Caco-2 (cell line): ENCODE data around the gene CEP120. TPM values are rescaled to one million over a fixed set of nuclear protein-coding genes. Genes with fewer than 3 reads are reported as not detected.

ENCODE experiments used
- BruUV-seq: library from RNA; stranded (reverse); fragments of 400-500 nt; replicated peaks from 2 replicates; lab custom pipeline; 2021; lab: Mats Ljungman, UMichigan
- CTCF ChIA-PET: fragments of 300-600 bp; sonication (Branson Sonifier 250); formaldehyde crosslinking; loops from one replicate; lab custom pipeline; 2022; ENCODE audit warnings: antibody characterized with exemption; lab: Charles Lee
- POLR2A ChIA-PET: fragments of 300-600 bp; sonication (Branson Sonifier 250); formaldehyde crosslinking; loops from one replicate; lab custom pipeline; 2022; ENCODE audit warnings: antibody characterized with exemption; lab: Charles Lee
- DNase-seq, 2 experiments: peaks; one replicate each; pipeline versions ENCODE4 v3.0.0 to v3.0.0-alpha.2; 2020 to 2022
- H3K27me3 ChIP-seq: replicated peaks from 2 replicates; pipeline ENCODE4 v1.6.0; 2011; ENCODE audit warnings: low read length; ENCODE audit not compliant: control insufficient read depth, insufficient read depth
- H3K36me3 ChIP-seq: 2 replicates; pipeline ENCODE4 v1.5.1; 2011; ENCODE audit warnings: low read length; ENCODE audit not compliant: control insufficient read depth, insufficient read depth
- H3K4me1 ChIP-seq: fragments of 250-450 bp; sonication (Bioruptor Pico); 2 replicates; pipeline ENCODE4 v1.5.1; 2020; ENCODE audit warnings: mild to moderate bottlenecking
- H3K4me3 ChIP-seq: 2 replicates; pipeline ENCODE4 v1.5.1; 2011; ENCODE audit warnings: low read depth, mild to moderate bottlenecking, control low read depth, low read length
- H3K9me3 ChIP-seq: fragments of 250-450 bp; sonication (Bioruptor Pico); 2 replicates; pipeline ENCODE4 v1.5.1; 2020; ENCODE audit warnings: mild to moderate bottlenecking, moderate library complexity
- H3K27ac Mint-ChIP-seq: one replicate; pipeline ENCODE4 v1.8.0; 2022; ENCODE audit warnings: mixed read lengths; ENCODE audit not compliant: unreplicated experiment
- H3K27me3 Mint-ChIP-seq: one replicate; pipeline ENCODE4 v1.8.0; 2022; ENCODE audit warnings: mixed read lengths; ENCODE audit not compliant: insufficient read depth, unreplicated experiment
- H3K36me3 Mint-ChIP-seq: one replicate; pipeline ENCODE4 v1.8.0; 2022; ENCODE audit warnings: mild to moderate bottlenecking, mixed read lengths; ENCODE audit not compliant: insufficient read depth, unreplicated experiment
- H3K4me1 Mint-ChIP-seq: one replicate; pipeline ENCODE4 v1.8.0; 2022; ENCODE audit warnings: low read depth, mixed read lengths; ENCODE audit not compliant: unreplicated experiment
- H3K4me3 Mint-ChIP-seq: one replicate; pipeline ENCODE4 v1.8.0; 2022; ENCODE audit warnings: mild to moderate bottlenecking, moderate library complexity, mixed read lengths; ENCODE audit not compliant: unreplicated experiment
- H3K9me3 Mint-ChIP-seq: one replicate; pipeline ENCODE4 v1.8.0; 2022; ENCODE audit warnings: mixed read lengths; ENCODE audit not compliant: unreplicated experiment
- CTCF ChIP-seq, 2 experiments: fragments of 200-600 bp in 1 of 2; IDR thresholded peaks; 1 replicate in 1 of 2; 2 replicates in 1 of 2; pipeline versions ENCODE4 v1.5.1 to v1.8.0; 2011 to 2022; ENCODE audit warnings: antibody characterized with exemption in 1 of 2, control low read depth in 1 of 2, inconsistent platforms in 1 of 2, low read depth in 1 of 2, low read length in 1 of 2, mild to moderate bottlenecking in 1 of 2, moderate library complexity in 1 of 2; ENCODE audit not compliant: insufficient read depth in 1 of 2, severe bottlenecking in 1 of 2, unreplicated experiment in 1 of 2
- intact Hi-C: fragments of 100-400 bp; cut with micrococcal nuclease; formaldehyde crosslinking; loops from one replicate; pipeline ENCODE4 v1.10.0; 2022; ENCODE audit not compliant: unreplicated experiment
- total RNA-seq: library from RNA; stranded (reverse); gene quantifications from 2 replicates; pipeline ENCODE4 v1.2.3, GENCODE V29; 2022

The CEP120 gene
- total RNA-seq, 1 experiment from 2014 or later, result 25.8 TPM

GRCh38 chr5:123305751-123306150, 117.5 kb downstream of the CEP120 start:
- H3K4me1 Mint-ChIP-seq, result no peaks in the 10 kb centered on the region
- no peak overlapping the region for H3K27ac Mint-ChIP-seq

GRCh38 chr5:123304777-123305316, 118.4 kb downstream of the CEP120 start:
- Mint-ChIP-seq H3K4me3 (no peak overlapping the region), H3K36me3 (no peaks in the 10 kb centered on the region), H3K27me3 (peaks cover 6% of the 10 kb centered on the region), H3K27ac (no peak overlapping the region), H3K9me3 (no peaks in the 10 kb centered on the region), H3K4me1 (no peaks in the 10 kb centered on the region)
- BruUV-seq, result no TSS peak
- ChIA-PET CTCF (no interaction called here), POLR2A (no interaction called here)
- TF ChIP-seq CTCF (IDR thresholded peaks at IDR 0.05; ENCODE audit: insufficient read depth in 1 of 2, low read depth in 1 of 2, low read length in 1 of 2, severe bottlenecking in 1 of 2, unreplicated experiment in 1 of 2), result no peak
- DNase-seq, result no peak
- Histone ChIP-seq H3K4me3 (no peak overlapping the region), H3K9me3 (peaks cover 4% of the 10 kb centered on the region; the same call in 1 of the 2 replicates), H3K36me3 (no peaks in the 10 kb centered on the region), H3K27me3 (no peaks in the 10 kb centered on the region), H3K4me1 (no peaks in the 10 kb centered on the region)
- intact Hi-C loops, result no loop called here

More at GRCh38 chr5:123305751-123306150, 117.5 kb downstream of the CEP120 start:
- Mint-ChIP-seq H3K36me3 (no peaks in the 10 kb centered on the region), H3K27me3 (peaks cover 6% of the 10 kb centered on the region), H3K9me3 (no peaks in the 10 kb centered on the region), H3K4me3 (no peak overlapping the region)
- no TSS peak for BruUV-seq
- Histone ChIP-seq H3K4me3 (no peak overlapping the region), H3K36me3 (no peaks in the 10 kb centered on the region), H3K4me1 (no peaks in the 10 kb centered on the region), H3K27me3 (no peaks in the 10 kb centered on the region), H3K9me3 (no peaks in the 10 kb centered on the region; the same call in 1 of the 2 replicates)
- intact Hi-C loops, result no loop called here
- TF ChIP-seq CTCF (IDR thresholded peaks at IDR 0.05; ENCODE audit: insufficient read depth in 1 of 2, low read depth in 1 of 2, low read length in 1 of 2, severe bottlenecking in 1 of 2, unreplicated experiment in 1 of 2), result no peak
- DNase-seq, result no peak
- CTCF ChIA-PET, result no interaction called here
- POLR2A ChIA-PET, result no interaction called here

GRCh38 chr5:123303802-123304201, 119.4 kb downstream of the CEP120 start:
- CTCF ChIA-PET, result no interaction called here
- no peak overlapping the region for H3K27ac Mint-ChIP-seq
- intact Hi-C loops, result no loop called here

More at GRCh38 chr5:123303802-123304201, 119.4 kb downstream of the CEP120 start:
- Histone ChIP-seq H3K36me3 (no peaks in the 10 kb centered on the region), H3K27me3 (no peaks in the 10 kb centered on the region), H3K9me3 (peaks cover 5% of the 10 kb centered on the region; the same call in 1 of the 2 replicates), H3K4me1 (no peaks in the 10 kb centered on the region), H3K4me3 (no peak overlapping the region)
- POLR2A ChIA-PET, result no interaction called here
- Mint-ChIP-seq H3K4me1 (no peaks in the 10 kb centered on the region), H3K4me3 (no peak overlapping the region), H3K36me3 (no peaks in the 10 kb centered on the region), H3K9me3 (no peaks in the 10 kb centered on the region), H3K27me3 (peaks cover 6% of the 10 kb centered on the region)
- no peak for DNase-seq
- BruUV-seq, result no TSS peak
- TF ChIP-seq CTCF (IDR thresholded peaks at IDR 0.05; ENCODE audit: insufficient read depth in 1 of 2, low read depth in 1 of 2, low read length in 1 of 2, severe bottlenecking in 1 of 2, unreplicated experiment in 1 of 2), result no peak
